DOHH2 (cell line): ENCODE data around the gene ENOX1.

Experiments used
- EZH2phosphoT487 ChIP-seq: fragments of 200-600 bp; sonication (generic); IDR thresholded peaks from 2 replicates; pipeline ENCODE4 v1.6.1; 2017; ENCODE audit warnings: borderline replicate concordance, mild to moderate bottlenecking, antibody characterized with exemption, low read length, moderate library complexity, mixed read lengths
- TF ChIP-seq, protein P1 (sequence below): fragments of 200-600 bp; sonication (generic); IDR thresholded peaks from one replicate; pipeline ENCODE4 v1.5.1; 2014; ENCODE audit warnings: antibody characterized with exemption, mild to moderate bottlenecking, low read depth, low read length; ENCODE audit not compliant: poor library complexity, severe bottlenecking

DNA sequence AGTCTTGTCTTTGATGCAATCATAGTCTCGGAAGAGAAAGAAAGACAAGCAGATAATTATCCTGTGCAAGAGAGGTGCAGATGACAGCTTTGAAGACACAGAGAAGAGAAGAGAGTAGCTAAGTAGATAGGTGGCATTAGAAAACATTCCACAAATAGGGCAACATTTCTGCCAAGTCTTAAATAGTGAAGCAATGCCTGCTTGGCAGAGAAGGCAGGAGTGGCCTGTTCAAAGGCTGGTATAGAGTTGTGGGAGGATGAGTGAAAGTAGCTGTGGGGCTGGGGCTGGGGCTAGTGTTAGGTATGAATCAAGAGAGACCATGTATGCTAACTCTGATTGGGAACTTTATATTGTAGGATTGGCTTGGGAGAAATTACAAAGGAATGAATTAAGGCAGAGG, 457.9 kb downstream of the ENOX1 start:
- TF ChIP-seq, protein P1, sequence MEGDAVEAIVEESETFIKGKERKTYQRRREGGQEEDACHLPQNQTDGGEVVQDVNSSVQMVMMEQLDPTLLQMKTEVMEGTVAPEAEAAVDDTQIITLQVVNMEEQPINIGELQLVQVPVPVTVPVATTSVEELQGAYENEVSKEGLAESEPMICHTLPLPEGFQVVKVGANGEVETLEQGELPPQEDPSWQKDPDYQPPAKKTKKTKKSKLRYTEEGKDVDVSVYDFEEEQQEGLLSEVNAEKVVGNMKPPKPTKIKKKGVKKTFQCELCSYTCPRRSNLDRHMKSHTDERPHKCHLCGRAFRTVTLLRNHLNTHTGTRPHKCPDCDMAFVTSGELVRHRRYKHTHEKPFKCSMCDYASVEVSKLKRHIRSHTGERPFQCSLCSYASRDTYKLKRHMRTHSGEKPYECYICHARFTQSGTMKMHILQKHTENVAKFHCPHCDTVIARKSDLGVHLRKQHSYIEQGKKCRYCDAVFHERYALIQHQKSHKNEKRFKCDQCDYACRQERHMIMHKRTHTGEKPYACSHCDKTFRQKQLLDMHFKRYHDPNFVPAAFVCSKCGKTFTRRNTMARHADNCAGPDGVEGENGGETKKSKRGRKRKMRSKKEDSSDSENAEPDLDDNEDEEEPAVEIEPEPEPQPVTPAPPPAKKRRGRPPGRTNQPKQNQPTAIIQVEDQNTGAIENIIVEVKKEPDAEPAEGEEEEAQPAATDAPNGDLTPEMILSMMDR = no peak
- TF ChIP-seq EZH2phosphoT487 = no peak
